Mesenchymal stem cell (in vitro differentiated cells and primary cell): ENCODE results near the gene C6orf47.
A peak's percentile ranks its signal among the peaks of the same experiment; 100 is the strongest.

Experiments used
- DNase-seq: peaks from one replicate; pipeline ENCODE4 v3.0.0-alpha.2; 2013
- H2AFZ ChIP-seq: one replicate; pipeline ENCODE4 v1.6.1; 2013; ENCODE audit warnings: low read depth, mild to moderate bottlenecking, control low read depth, inconsistent platforms, low read length, moderate library complexity
- H2AK5ac ChIP-seq: 2 replicates; pipeline ENCODE4 v1.6.1; 2013; ENCODE audit warnings: low read length, moderate library complexity, mild to moderate bottlenecking, inconsistent platforms; ENCODE audit not compliant: severe bottlenecking
- H2BK120ac ChIP-seq: one replicate; pipeline ENCODE4 v1.6.1; 2013; ENCODE audit warnings: low read depth, mild to moderate bottlenecking, inconsistent platforms, low read length, moderate library complexity
- H2BK12ac ChIP-seq, 2 experiments: one replicate each; pipeline ENCODE4 v1.6.1; 2013; ENCODE audit warnings: inconsistent platforms in 2 of 2, low read length in 2 of 2, mild to moderate bottlenecking in 2 of 2, moderate library complexity in 2 of 2, control low read depth in 1 of 2
- H2BK15ac ChIP-seq: one replicate; pipeline ENCODE4 v1.6.1; 2013; ENCODE audit warnings: mild to moderate bottlenecking, low read depth, inconsistent platforms; ENCODE audit not compliant: poor library complexity, severe bottlenecking
- H2BK5ac ChIP-seq: 2 replicates; pipeline ENCODE4 v1.6.1; 2013; ENCODE audit warnings: low read depth, mild to moderate bottlenecking, low read length, control low read depth, inconsistent platforms; ENCODE audit not compliant: poor library complexity, severe bottlenecking
- H3K14ac ChIP-seq, 2 experiments: one replicate each; pipeline ENCODE4 v1.6.1; 2013; ENCODE audit warnings: inconsistent platforms in 2 of 2, low read length in 2 of 2, control low read depth in 1 of 2, mild to moderate bottlenecking in 1 of 2, moderate library complexity in 1 of 2
- H3K18ac ChIP-seq, 2 experiments: one replicate each; pipeline ENCODE4 v1.6.1; 2013; ENCODE audit warnings: inconsistent platforms in 2 of 2, low read length in 2 of 2, control low read depth in 1 of 2, low read depth in 1 of 2, mild to moderate bottlenecking in 1 of 2
- H3K23ac ChIP-seq, 2 experiments: one replicate each; pipeline ENCODE4 v1.6.1; 2013; ENCODE audit warnings: inconsistent platforms in 2 of 2, low read length in 2 of 2, mild to moderate bottlenecking in 2 of 2, moderate library complexity in 2 of 2, control low read depth in 1 of 2
- H3K27ac ChIP-seq: 2 replicates; pipeline ENCODE4 v1.5.1; 2013; ENCODE audit warnings: mild to moderate bottlenecking, moderate library complexity, low read length, control low read depth, inconsistent platforms; ENCODE audit not compliant: poor library complexity, severe bottlenecking
- H3K27me3 ChIP-seq, 2 experiments: 2 replicates each; pipeline versions ENCODE4 v1.6.1 to v1.7.0; 2013; ENCODE audit warnings: low read length in 2 of 2, mild to moderate bottlenecking in 2 of 2, moderate library complexity in 2 of 2, control low read depth in 1 of 2, inconsistent platforms in 1 of 2; ENCODE audit not compliant: control insufficient read depth in 1 of 2, insufficient read depth in 1 of 2
- H3K36me3 ChIP-seq, 2 experiments: 2 replicates each; pipeline versions ENCODE4 v1.6.1 to v1.7.0; 2013; ENCODE audit warnings: low read length in 2 of 2, control low read depth in 1 of 2, inconsistent platforms in 1 of 2, low read depth in 1 of 2, mild to moderate bottlenecking in 1 of 2; ENCODE audit not compliant: insufficient read depth in 2 of 2, control insufficient read depth in 1 of 2
- H3K4ac ChIP-seq, 2 experiments: one replicate each; pipeline ENCODE4 v1.6.1; 2013; ENCODE audit warnings: inconsistent platforms in 2 of 2, low read length in 2 of 2, mild to moderate bottlenecking in 2 of 2, moderate library complexity in 2 of 2, control low read depth in 1 of 2, low read depth in 1 of 2
- H3K4me1 ChIP-seq: 2 replicates; pipeline ENCODE4 v1.6.1; 2013; ENCODE audit warnings: low read depth, low read length, control low read depth; ENCODE audit not compliant: control insufficient read depth, insufficient read depth
- H3K4me2 ChIP-seq: 2 replicates; pipeline ENCODE4 v1.6.1; 2013; ENCODE audit warnings: low read length, mild to moderate bottlenecking, inconsistent platforms; ENCODE audit not compliant: poor library complexity, severe bottlenecking
- H3K4me3 ChIP-seq, 2 experiments: 2 replicates each; pipeline versions ENCODE4 v1.5.1 to v1.7.0; 2013; ENCODE audit warnings: low read length in 2 of 2, mild to moderate bottlenecking in 2 of 2, control low read depth in 1 of 2, low read depth in 1 of 2; ENCODE audit not compliant: insufficient read depth in 1 of 2
- H3K79me1 ChIP-seq: replicated peaks from 2 replicates; pipeline ENCODE4 v1.6.1; 2013; ENCODE audit warnings: mild to moderate bottlenecking, control low read depth, low read length, inconsistent platforms; ENCODE audit not compliant: poor library complexity, severe bottlenecking
- H3K9ac ChIP-seq: 2 replicates; pipeline ENCODE4 v1.7.0; 2013; ENCODE audit warnings: mild to moderate bottlenecking, low read length, moderate library complexity
- H3K9me3 ChIP-seq: 2 replicates; pipeline ENCODE4 v1.7.0; 2013; ENCODE audit warnings: mild to moderate bottlenecking, low read length; ENCODE audit not compliant: control insufficient read depth
- H4K8ac ChIP-seq: one replicate; pipeline ENCODE4 v1.6.1; 2013; ENCODE audit warnings: inconsistent platforms, mild to moderate bottlenecking, low read length, moderate library complexity
- H4K91ac ChIP-seq: one replicate; pipeline ENCODE4 v1.6.1; 2013; ENCODE audit warnings: mild to moderate bottlenecking, low read length, inconsistent platforms
- WGBS: methylation state at CpG from one replicate; pipeline ENCODE4 v1.1.7; 2013; ENCODE audit warnings: mixed read lengths; 5-methylcytosine and 5-hydroxymethylcytosine counted together

Gene C6orf47

GRCh38 chr6:31664790-31665500 lies 4.4 kb upstream of the C6orf47 start, which contains the start of gene GPANK1:
GPANK1 (minus strand) TSS chr6:31664997; CDS start chr6:31664478, 519 bp downstream.
- Histone ChIP-seq H3K14ac (peak within 1 kb of the TSS in 1 of 2 experiments; percentile 90), H3K4me2 (peak within 1 kb of the TSS; percentile 90), H3K36me3 (peaks cover 44 to 53% of the 10 kb centered on the region in 2 experiments), H3K4ac (peak within 1 kb of the TSS; percentile 93 to 94), H2BK5ac (peak within 1 kb of the TSS; percentile 53), H3K9ac (peak within 1 kb of the TSS; percentile 97), H3K9me3 (no peaks in the 10 kb centered on the region), H3K4me1 (peaks cover 22% of the 10 kb centered on the region), H3K27ac (peak within 1 kb of the TSS; percentile 89), H4K91ac (peak within 1 kb of the TSS; percentile 86), H4K8ac (peak within 1 kb of the TSS; percentile 82), H2BK15ac (peak within 1 kb of the TSS; percentile 54), H2BK12ac (peak within 1 kb of the TSS; percentile 55 to 73), H3K79me1 (peaks cover 32% of the 10 kb centered on the region), H3K27me3 (no peaks in the 10 kb centered on the region), H3K23ac (peak within 1 kb of the TSS in 1 of 2 experiments; percentile 86), H3K18ac (peak within 1 kb of the TSS; percentile 92 to 96), H3K4me3 (peak within 1 kb of the TSS; percentile 75 to 97), H2AFZ (peak within 1 kb of the TSS; percentile 74), H2BK120ac (peak within 1 kb of the TSS; percentile 65), H2AK5ac (peak within 1 kb of the TSS; percentile 82)
- under 1% methylated on average over 31 of the region's 39 CpGs for WGBS
- DNase-seq = peak; percentile 98

- H2AK5ac ChIP-seq = peak overlapping the region; percentile 82
- H3K18ac ChIP-seq = peak overlapping the region; percentile 91 to 92
- peak overlapping the region; percentile 89 for H3K27ac ChIP-seq
- H3K27me3 ChIP-seq = no peaks in the 10 kb centered on the region
- peak overlapping the region; percentile 86 for H4K91ac ChIP-seq
- peak overlapping the region; percentile 55 to 73 for H2BK12ac ChIP-seq
- H2BK15ac ChIP-seq = peak overlapping the region; percentile 14
- peak overlapping the region; percentile 90 for H3K4me2 ChIP-seq
- H3K4ac ChIP-seq = peak overlapping the region; percentile 93 to 94
- H3K4me1 ChIP-seq = peaks cover 29% of the 10 kb centered on the region
- no peaks in the 10 kb centered on the region for H3K9me3 ChIP-seq
- H2BK120ac ChIP-seq = peak overlapping the region; percentile 65
- WGBS = 19% methylated on average over 17 of the region's 17 CpGs
- peak overlapping the region; percentile 2 for H2AFZ ChIP-seq
- H3K9ac ChIP-seq = peak overlapping the region; percentile 97
- H3K14ac ChIP-seq = peak overlapping the region in 1 of 2 experiments; percentile 62
- peaks cover 39 to 46% of the 10 kb centered on the region in 2 experiments for H3K36me3 ChIP-seq
- H3K23ac ChIP-seq = peak overlapping the region in 1 of 2 experiments; percentile 37
- H2BK5ac ChIP-seq = peak overlapping the region; percentile 52
- peak overlapping the region; percentile 82 for H4K8ac ChIP-seq
- H3K79me1 ChIP-seq = peaks cover 24% of the 10 kb centered on the region
- peak overlapping the region; percentile 49 to 97 for H3K4me3 ChIP-seq
- DNase-seq = peak; percentile 89
Observed at GRCh38 chr6:31663961-31664789, 3.6 kb upstream of the C6orf47 start.

GRCh38 chr6:31663126-31663960 lies 2.8 kb upstream of the C6orf47 start:
- Histone ChIP-seq H3K27ac (peak overlapping the region; percentile 89), H3K14ac (peak overlapping the region in 1 of 2 experiments; percentile 62), H2AK5ac (peak overlapping the region; percentile 82), H2BK5ac (no peak overlapping the region), H2AFZ (no peak overlapping the region), H3K4me3 (peak overlapping the region in 1 of 2 experiments; percentile 97), H4K91ac (peak overlapping the region; percentile 86), H2BK12ac (peak overlapping the region in 1 of 2 experiments; percentile 73), H3K18ac (peak overlapping the region; percentile 49 to 91), H3K23ac (peak overlapping the region in 1 of 2 experiments; percentile 50), H3K36me3 (peaks cover 35 to 39% of the 10 kb centered on the region in 2 experiments), H3K4me1 (peaks cover 36% of the 10 kb centered on the region), H3K27me3 (no peaks in the 10 kb centered on the region), H3K4ac (peak overlapping the region; percentile 78 to 94), H3K9ac (peak overlapping the region; percentile 97), H3K79me1 (peaks cover 21% of the 10 kb centered on the region), H2BK15ac (no peak overlapping the region), H3K9me3 (no peaks in the 10 kb centered on the region), H3K4me2 (peak overlapping the region; percentile 90), H2BK120ac (no peak overlapping the region), H4K8ac (peak overlapping the region; percentile 21)
- DNase-seq = peak; percentile 54
- WGBS = 84% methylated on average over 7 of the region's 9 CpGs
